GM23248 (cell line): ENCODE results near the gene RNASE7. TPM values are rescaled to one million over a fixed set of nuclear protein-coding genes. Genes with fewer than 3 reads are reported as not detected.

Experiments used
- DNase-seq: peaks from one replicate; pipeline ENCODE4 v3.0.0-alpha.2; 2015
- H2AFZ ChIP-seq: fragments of 200-600 bp; sonication (generic); 2 replicates; pipeline ENCODE4 v1.6.1; 2016; ENCODE audit warnings: antibody characterized with exemption
- H3F3A ChIP-seq: fragments of 200-600 bp; sonication (generic); 2 replicates; pipeline ENCODE4 v1.6.1; 2016; ENCODE audit warnings: mild to moderate bottlenecking, antibody characterized with exemption, mixed run types; ENCODE audit not compliant: insufficient read depth
- H3K27ac ChIP-seq: fragments of 200-600 bp; sonication (generic); 2 replicates; pipeline ENCODE4 v1.5.1; 2016; ENCODE audit warnings: mild to moderate bottlenecking
- H3K27me3 ChIP-seq: fragments of 200-600 bp; sonication (generic); replicated peaks from 2 replicates; pipeline ENCODE4 v1.6.1; 2016; ENCODE audit warnings: mild to moderate bottlenecking; ENCODE audit not compliant: insufficient read depth
- H3K36me3 ChIP-seq: fragments of 200-600 bp; sonication (generic); 2 replicates; pipeline ENCODE4 v1.6.1; 2016; ENCODE audit warnings: low read depth, mild to moderate bottlenecking
- H3K4me1 ChIP-seq: fragments of 200-600 bp; sonication (generic); 2 replicates; pipeline ENCODE4 v1.6.1; 2016; ENCODE audit warnings: mild to moderate bottlenecking; ENCODE audit not compliant: insufficient read depth
- H3K4me2 ChIP-seq: fragments of 200-600 bp; sonication (generic); one replicate; pipeline ENCODE4 v1.6.1; 2016; ENCODE audit warnings: mild to moderate bottlenecking; ENCODE audit not compliant: unreplicated experiment
- H3K4me3 ChIP-seq: fragments of 200-600 bp; sonication (generic); 2 replicates; pipeline ENCODE4 v1.5.1; 2016; ENCODE audit warnings: mild to moderate bottlenecking
- H3K79me2 ChIP-seq: fragments of 200-600 bp; sonication (generic); 2 replicates; pipeline ENCODE4 v1.6.1; 2016; ENCODE audit warnings: mild to moderate bottlenecking; ENCODE audit not compliant: insufficient read depth
- H3K9ac ChIP-seq: fragments of 200-600 bp; sonication (generic); 2 replicates; pipeline ENCODE4 v1.6.1; 2016; ENCODE audit warnings: mild to moderate bottlenecking
- H3K9me2 ChIP-seq: fragments of 200-600 bp; sonication (generic); 2 replicates; pipeline ENCODE4 v1.6.1; 2016; ENCODE audit warnings: mixed run types, mild to moderate bottlenecking, moderate library complexity; ENCODE audit not compliant: insufficient read depth
- H3K9me3 ChIP-seq: fragments of 200-600 bp; sonication (generic); one replicate; pipeline ENCODE4 v1.6.1; 2017; ENCODE audit warnings: low read depth
- H4K20me1 ChIP-seq: fragments of 200-600 bp; sonication (generic); 2 replicates; pipeline ENCODE4 v1.6.0; 2016; ENCODE audit not compliant: insufficient read depth
- EZH2 ChIP-seq: fragments of 200-600 bp; sonication (generic); IDR thresholded peaks from 2 replicates; pipeline ENCODE4 v1.6.1; 2018; ENCODE audit warnings: antibody characterized with exemption, mild to moderate bottlenecking; ENCODE audit not compliant: insufficient read depth, poor library complexity, severe bottlenecking
- EZH2phosphoT487 ChIP-seq: fragments of 200-600 bp; sonication (generic); IDR thresholded peaks from 2 replicates; pipeline ENCODE4 v1.6.1; 2018; ENCODE audit warnings: antibody characterized with exemption, moderate library complexity, mild to moderate bottlenecking, low read depth; ENCODE audit not compliant: insufficient read depth
- WGBS, 2 experiments: methylation state at CpG; one replicate each; pipeline ENCODE4 v1.1.6; 2015 to 2017; ENCODE audit warnings: low lambda C conversion rate in 2 of 2, low coverage in 1 of 2; ENCODE audit errors: missing lambda C conversion rate in 2 of 2; 5-methylcytosine and 5-hydroxymethylcytosine counted together
- in situ Hi-C: fragments of 300-500 bp; cut with MboI; formaldehyde crosslinking; loops from 2 replicates; pipeline ENCODE4 v1.15.0; 2020
- polyA plus RNA-seq: library from polyadenylated mRNA; unstranded; fragments of >200 nt; fragmentation: Nextera tagmentation; extraction: Ambion mirVana; gene quantifications from 2 replicates; pipeline ENCODE4 v1.2.1, GENCODE V29; 2016
- total RNA-seq: library from RNA; depleted of rRNA; stranded (reverse); fragments of >200 nt; shearing (Covaris generic); gene quantifications from 2 replicates; pipeline ENCODE4 v1.2.3, GENCODE V29; 2014

RNASE7 gene
- total and polyA plus RNA-seq, 2 experiments from 2014 or later = not detected

GRCh38 chr14:21016413-21017190 lies 25.6 kb upstream of the RNASE7 start:
- DNase-seq = no peak
- in situ Hi-C loops = loop anchor here (10.0 kb wide), 1 partner anchor 78 kb away; the partner anchor contains the start of gene ZNF219

DNA sequence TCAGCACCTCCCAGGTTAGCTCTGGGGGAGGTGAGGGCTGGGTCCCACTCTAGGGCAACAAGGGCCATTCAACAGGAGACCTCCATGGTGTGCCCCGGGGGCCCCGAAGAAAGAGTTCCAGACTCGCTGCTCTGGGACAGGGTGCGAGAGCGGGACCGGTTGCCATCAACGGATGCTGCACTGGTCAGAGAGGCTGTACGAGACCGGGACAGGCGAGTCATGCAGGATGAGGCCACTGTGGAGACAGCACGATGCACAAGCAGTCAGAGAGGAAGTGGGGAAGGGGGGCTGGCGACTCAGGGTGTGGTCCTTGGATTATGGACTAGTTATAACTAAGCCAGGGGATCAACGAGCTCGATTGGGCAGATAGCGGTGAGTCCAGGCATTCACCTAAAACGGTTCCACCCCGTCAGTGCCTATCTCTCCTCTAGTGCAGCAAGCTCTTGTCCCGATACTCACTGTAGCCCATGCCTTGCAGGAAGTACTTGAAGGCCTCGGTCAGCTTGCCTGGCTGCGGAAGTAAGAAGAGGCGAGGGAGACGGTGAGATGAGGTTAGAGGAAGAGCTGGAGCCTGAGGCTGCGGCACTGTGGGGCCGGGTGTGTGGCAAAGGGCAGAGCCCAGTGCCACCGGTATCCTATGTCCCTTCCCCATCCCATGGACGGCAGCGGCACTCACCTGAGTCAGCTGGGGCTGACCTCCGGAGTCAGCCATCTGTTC lies 24.5 kb upstream of the RNASE7 start:
- H3K27me3 ChIP-seq = peaks cover 7% of the 10 kb centered on the region
- H3K9ac ChIP-seq = no peak overlapping the region
- no peaks in the 10 kb centered on the region for H3K4me1 ChIP-seq
- WGBS, 2 experiments = 81 to 85% methylated on average over 28 of the region's 28 CpGs
- no peak overlapping the region for H3K4me3 ChIP-seq
- H2AFZ ChIP-seq = no peak overlapping the region
- H3K79me2 ChIP-seq = no peaks in the 10 kb centered on the region
- no peaks in the 10 kb centered on the region for H4K20me1 ChIP-seq
- no peak for TF ChIP-seq EZH2phosphoT487
- TF ChIP-seq EZH2 = no peak
- no peak overlapping the region for H3K27ac ChIP-seq
- no peak for DNase-seq
- in situ Hi-C loops = loop anchor here (10.0 kb wide), 1 partner anchor 77 kb away; the partner anchor contains the start of gene ZNF219
- no peaks in the 10 kb centered on the region for H3K36me3 ChIP-seq
- no peaks in the 10 kb centered on the region for H3F3A ChIP-seq
- no peaks in the 10 kb centered on the region for H3K9me3 ChIP-seq
- H3K4me2 ChIP-seq = no peak overlapping the region
- H3K9me2 ChIP-seq = no peaks in the 10 kb centered on the region

More at GRCh38 chr14:21016413-21017190, 25.6 kb upstream of the RNASE7 start:
- Histone ChIP-seq H3K27me3 (no peaks in the 10 kb centered on the region; the same call in 1 of the 2 replicates), H3K9ac (no peak overlapping the region), H3K27ac (no peak overlapping the region), H4K20me1 (no peaks in the 10 kb centered on the region), H3K4me2 (no peak overlapping the region), H3K9me3 (no peaks in the 10 kb centered on the region), H2AFZ (no peak overlapping the region), H3K36me3 (no peaks in the 10 kb centered on the region), H3K79me2 (no peaks in the 10 kb centered on the region), H3F3A (no peaks in the 10 kb centered on the region), H3K4me3 (no peak overlapping the region), H3K9me2 (no peaks in the 10 kb centered on the region), H3K4me1 (no peaks in the 10 kb centered on the region)
- TF ChIP-seq EZH2phosphoT487 (no peak), EZH2 (no peak)
- WGBS, 2 experiments = 69 to 76% methylated on average over 9 of the region's 9 CpGs

DNA sequence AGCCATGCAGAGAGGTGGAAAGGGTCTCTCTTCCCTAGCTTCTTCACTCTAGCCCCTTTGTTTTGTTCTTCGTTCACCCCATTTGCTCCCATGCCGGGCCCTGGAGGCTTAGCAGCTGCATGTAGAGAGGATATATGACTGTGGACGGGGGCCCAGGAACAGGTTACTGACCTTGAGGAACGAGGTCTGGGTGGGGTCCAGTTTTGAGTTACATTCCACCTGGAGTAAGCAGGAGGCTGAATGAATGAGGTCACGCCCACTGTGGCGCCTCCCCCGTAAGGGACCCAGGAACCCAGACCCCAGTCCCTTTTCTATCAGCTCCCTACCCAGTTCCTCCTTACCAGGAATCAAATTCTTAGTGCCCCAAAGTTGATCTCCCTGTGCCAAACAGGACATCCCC lies 23.9 kb upstream of the RNASE7 start:
- H3K4me1 ChIP-seq = no peaks in the 10 kb centered on the region
- no peak overlapping the region for H3K27ac ChIP-seq
- no peak for DNase-seq
- H3K9me3 ChIP-seq = no peaks in the 10 kb centered on the region
- in situ Hi-C loops = loop anchor here (10.0 kb wide), 1 partner anchor 77 kb away; the partner anchor contains the start of gene ZNF219
- no peaks in the 10 kb centered on the region for H3K79me2 ChIP-seq
- H3K9me2 ChIP-seq = no peaks in the 10 kb centered on the region
- WGBS, 2 experiments = 89% methylated on average over 7 of the region's 7 CpGs
- no peak overlapping the region for H3K4me3 ChIP-seq
- TF ChIP-seq EZH2phosphoT487 (no peak), EZH2 (no peak)
- peaks cover 13% of the 10 kb centered on the region for H3K27me3 ChIP-seq
- no peaks in the 10 kb centered on the region for H3F3A ChIP-seq
- H3K9ac ChIP-seq = no peak overlapping the region
- H2AFZ ChIP-seq = no peak overlapping the region
- H3K36me3 ChIP-seq = no peaks in the 10 kb centered on the region
- no peak overlapping the region for H3K4me2 ChIP-seq
- no peaks in the 10 kb centered on the region for H4K20me1 ChIP-seq

DNA sequence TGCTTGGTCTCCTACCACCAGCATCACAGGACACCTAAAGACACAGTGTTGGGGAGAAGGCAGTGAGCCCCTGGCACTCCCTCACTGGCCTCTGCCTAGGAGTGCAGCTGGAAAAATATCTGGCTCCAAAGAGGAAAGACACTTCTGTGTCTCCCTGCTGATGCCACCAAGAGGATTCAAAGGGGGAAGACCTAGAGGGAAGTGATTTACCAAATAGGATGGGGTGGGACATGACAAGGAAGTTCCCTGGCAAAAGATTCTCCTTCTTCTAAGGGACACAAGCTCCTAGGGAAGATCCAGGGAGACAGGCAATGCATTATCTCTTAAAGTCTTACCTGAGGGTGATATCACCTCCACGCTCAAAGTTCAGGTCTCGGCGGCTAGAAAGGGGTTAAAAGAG lies 23.4 kb upstream of the RNASE7 start:
- WGBS, 2 experiments = 65 to 76% methylated on average over 3 of the region's 3 CpGs
- Histone ChIP-seq H3F3A (no peaks in the 10 kb centered on the region), H3K4me3 (no peak overlapping the region), H4K20me1 (no peaks in the 10 kb centered on the region), H2AFZ (no peak overlapping the region), H3K79me2 (no peaks in the 10 kb centered on the region), H3K36me3 (no peaks in the 10 kb centered on the region), H3K27me3 (peaks cover 18% of the 10 kb centered on the region), H3K27ac (no peak overlapping the region), H3K9me2 (no peaks in the 10 kb centered on the region), H3K4me2 (no peak overlapping the region), H3K4me1 (no peaks in the 10 kb centered on the region), H3K9me3 (no peaks in the 10 kb centered on the region), H3K9ac (no peak overlapping the region)
- DNase-seq = no peak
- in situ Hi-C loops = loop anchor here (10.0 kb wide), 1 partner anchor 76 kb away; the partner anchor contains the start of gene ZNF219
- TF ChIP-seq EZH2phosphoT487 = no peak
- TF ChIP-seq EZH2 = no peak
